ENCODE data around the gene L3MBTL4.

DNA sequence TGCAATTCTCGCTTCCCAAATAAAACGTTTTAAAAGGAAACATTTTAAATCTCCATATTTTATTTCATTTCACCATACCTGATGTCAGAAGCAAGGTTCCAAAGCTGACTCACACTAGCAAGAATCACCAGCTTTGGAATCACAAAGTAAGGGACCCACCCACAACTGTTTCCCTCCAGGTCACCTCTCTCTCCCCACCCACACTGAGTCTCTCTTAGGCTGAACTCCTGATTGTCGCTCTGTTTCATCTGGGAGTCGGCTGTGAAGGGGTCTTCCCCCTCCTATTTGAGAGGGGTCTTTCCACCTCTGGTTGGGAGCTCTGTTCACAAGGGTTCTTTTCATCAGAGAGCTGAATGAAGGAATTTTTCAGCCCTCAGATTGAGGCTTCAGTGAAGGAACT is 128.1 kb downstream of the L3MBTL4 start:
- TF ChIP-seq, protein P1, sequence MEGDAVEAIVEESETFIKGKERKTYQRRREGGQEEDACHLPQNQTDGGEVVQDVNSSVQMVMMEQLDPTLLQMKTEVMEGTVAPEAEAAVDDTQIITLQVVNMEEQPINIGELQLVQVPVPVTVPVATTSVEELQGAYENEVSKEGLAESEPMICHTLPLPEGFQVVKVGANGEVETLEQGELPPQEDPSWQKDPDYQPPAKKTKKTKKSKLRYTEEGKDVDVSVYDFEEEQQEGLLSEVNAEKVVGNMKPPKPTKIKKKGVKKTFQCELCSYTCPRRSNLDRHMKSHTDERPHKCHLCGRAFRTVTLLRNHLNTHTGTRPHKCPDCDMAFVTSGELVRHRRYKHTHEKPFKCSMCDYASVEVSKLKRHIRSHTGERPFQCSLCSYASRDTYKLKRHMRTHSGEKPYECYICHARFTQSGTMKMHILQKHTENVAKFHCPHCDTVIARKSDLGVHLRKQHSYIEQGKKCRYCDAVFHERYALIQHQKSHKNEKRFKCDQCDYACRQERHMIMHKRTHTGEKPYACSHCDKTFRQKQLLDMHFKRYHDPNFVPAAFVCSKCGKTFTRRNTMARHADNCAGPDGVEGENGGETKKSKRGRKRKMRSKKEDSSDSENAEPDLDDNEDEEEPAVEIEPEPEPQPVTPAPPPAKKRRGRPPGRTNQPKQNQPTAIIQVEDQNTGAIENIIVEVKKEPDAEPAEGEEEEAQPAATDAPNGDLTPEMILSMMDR (IDR thresholded peaks at IDR 0.05): no peak
- no peak for TF ChIP-seq POLR2A (IDR thresholded peaks at IDR 0.05)
